Measurements from ENCODE around the gene CUEDC2. TPM values are rescaled to one million over a fixed set of nuclear protein-coding genes. Genes with fewer than 3 reads are reported as not detected.

CUEDC2 gene
- total RNA-seq, 5 donors from 2014 or later (not counting 1 experiment from before 2014, with no cell fraction given): 32.2 to 41.4 (median 37.8) TPM

- Histone ChIP-seq H3K27me3 (replicated peaks in 1 of 2; ENCODE audit: control insufficient read depth in 2 of 2, extremely low read depth in 1 of 2, insufficient read depth in 2 of 2, low read length in 1 of 2) (no peaks in the 10 kb centered on the region), H3K9me3 (no peaks in the 10 kb centered on the region), H3K36me3 (ENCODE audit: control insufficient read depth in 2 of 2, extremely low read depth in 1 of 2, insufficient read depth in 1 of 2, low read length in 1 of 2) (peaks cover 0 to 3% of the 10 kb centered on the region in 2 donors), H3K4me3 (ENCODE audit: control insufficient read depth in 1 of 2, extremely low read depth in 1 of 2, low read length in 1 of 2) (no peak overlapping the region), H3K4me1 (ENCODE audit: control insufficient read depth in 1 of 2, extremely low read depth in 1 of 2, insufficient read depth in 2 of 2, low read length in 2 of 2) (peaks cover 5 to 23% of the 10 kb centered on the region in 2 experiments), H3K27ac (ENCODE audit: low read length) (no peak overlapping the region)
- no peaks in the 10 kb centered on the region for H3K27me3 Mint-ChIP-seq
- DNase-seq (no peak), ATAC-seq (replicated peaks in 1 of 4) (no peak)
- ChIA-PET CTCF (no interaction called here), POLR2A (no interaction called here)
- no peak overlapping the region for H3K27ac Mint-ChIP-seq
- no peaks in the 10 kb centered on the region for H3K36me3 Mint-ChIP-seq
- WGBS (ENCODE audit: insufficient coverage): 86% methylated on average over 10 of the region's 10 CpGs
- H3K4me1 Mint-ChIP-seq: peaks cover 21 to 28% (median 26%) of the 10 kb centered on the region in 3 donors
- H3K9me3 Mint-ChIP-seq: no peaks in the 10 kb centered on the region
- no peak overlapping the region for H3K4me3 Mint-ChIP-seq
These were observed 31.6 kb upstream of the CUEDC2 start for GRCh38 chr10:102463983-102464382.

GRCh38 chr10:102462512-102463054, 30.2 kb upstream of the CUEDC2 start:
- Mint-ChIP-seq H3K36me3 (no peaks in the 10 kb centered on the region), H3K9me3 (no peaks in the 10 kb centered on the region), H3K27me3 (no peaks in the 10 kb centered on the region), H3K27ac (peak overlapping the region in 1 of 2 donors; percentile 10), H3K4me1 (peaks cover 21 to 30% (median 26%) of the 10 kb centered on the region in 3 donors), H3K4me3 (peak overlapping the region; percentile 85 to 95 (median 86))
- 73% methylated on average over 5 of the region's 6 CpGs for WGBS (ENCODE audit: insufficient coverage)
- Histone ChIP-seq H3K27ac (ENCODE audit: low read length) (no peak overlapping the region), H3K36me3 (ENCODE audit: control insufficient read depth in 2 of 2, extremely low read depth in 1 of 2, insufficient read depth in 1 of 2, low read length in 1 of 2) (no peaks in the 10 kb centered on the region), H3K9me3 (no peaks in the 10 kb centered on the region), H3K27me3 (replicated peaks in 1 of 2; ENCODE audit: control insufficient read depth in 2 of 2, extremely low read depth in 1 of 2, insufficient read depth in 2 of 2, low read length in 1 of 2) (no peaks in the 10 kb centered on the region), H3K4me1 (ENCODE audit: control insufficient read depth in 1 of 2, extremely low read depth in 1 of 2, insufficient read depth in 2 of 2, low read length in 2 of 2) (peaks cover 5 to 23% of the 10 kb centered on the region in 2 experiments), H3K4me3 (ENCODE audit: control insufficient read depth in 1 of 2, extremely low read depth in 1 of 2, low read length in 1 of 2) (no peak overlapping the region)
- DNase-seq (no peak), ATAC-seq (replicated peaks in 1 of 4) (no peak)
- ChIA-PET CTCF (interaction anchor here (0.7 to 2.7 kb wide), 4 partner anchors 12 to 40 kb away, joined by 5 to 11 read pairs (median 6); partner anchors contain the start of genes ACTR1A (in 1 of the 2) and C10orf95 (in 1 of the 2)), POLR2A (no interaction called here)

GRCh38 chr10:102461187-102462054, 29.0 kb upstream of the CUEDC2 start:
- POLR2A ChIA-PET: interaction anchor here (0.5 to 1.0 kb wide), 7 partner anchors 12 to 100 kb away, joined by 3 to 8 read pairs (median 3); partner anchors contain the start of genes ACTR1A (in 1 of the 2) and NFKB2 (in 1 of the 2)

GRCh38 chr10:102460836-102461186, 28.4 kb upstream of the CUEDC2 start:
- Histone ChIP-seq H3K36me3 (ENCODE audit: control insufficient read depth in 2 of 2, extremely low read depth in 1 of 2, insufficient read depth in 1 of 2, low read length in 1 of 2) (peaks cover 6% of the 10 kb centered on the region in 2 donors), H3K4me1 (ENCODE audit: control insufficient read depth in 1 of 2, extremely low read depth in 1 of 2, insufficient read depth in 2 of 2, low read length in 2 of 2) (peaks cover 5 to 23% of the 10 kb centered on the region in 2 experiments), H3K27me3 (replicated peaks in 1 of 2; ENCODE audit: control insufficient read depth in 2 of 2, extremely low read depth in 1 of 2, insufficient read depth in 2 of 2, low read length in 1 of 2) (no peaks in the 10 kb centered on the region), H3K27ac (ENCODE audit: low read length) (peak overlapping the region; percentile 4), H3K9me3 (no peaks in the 10 kb centered on the region), H3K4me3 (ENCODE audit: control insufficient read depth in 1 of 2, extremely low read depth in 1 of 2, low read length in 1 of 2) (peak overlapping the region; percentile 55 to 75)
- peaks cover 21 to 32% (median 26%) of the 10 kb centered on the region in 3 donors for H3K4me1 Mint-ChIP-seq
- POLR2A ChIA-PET: interaction anchor here (0.5 to 1.0 kb wide), 5 partner anchors 9 to 42 kb away, joined by 3 to 8 read pairs (median 5); partner anchors contain the start of genes ACTR1A (in 1 of the 2) and C10orf95 (in 1 of the 2)
- DNase-seq: peak in 3 of 35 experiments; percentile 7 to 20 (median 8)
- no peaks in the 10 kb centered on the region for H3K27me3 Mint-ChIP-seq
- peak; percentile 7 to 18 (median 15) for ATAC-seq (replicated peaks in 1 of 4)
- H3K36me3 Mint-ChIP-seq: no peaks in the 10 kb centered on the region
- WGBS (ENCODE audit: insufficient coverage): 20% methylated on average over 8 of the region's 8 CpGs
- H3K9me3 Mint-ChIP-seq: no peaks in the 10 kb centered on the region
- H3K27ac Mint-ChIP-seq: peak overlapping the region; percentile 64 to 80
- CTCF ChIA-PET: interaction anchor here (0.6 to 2.7 kb wide), 5 partner anchors 10 to 231 kb away, joined by 3 to 11 read pairs (median 4); partner anchors contain the start of gene C10orf95 (in 1 of the 2)
- peak overlapping the region; percentile 85 to 95 (median 86) for H3K4me3 Mint-ChIP-seq

More at GRCh38 chr10:102461187-102462054, 29.0 kb upstream of the CUEDC2 start:
- H3K9me3 ChIP-seq: no peaks in the 10 kb centered on the region
- H3K27ac ChIP-seq (ENCODE audit: low read length): peak overlapping the region; percentile 48
- peak overlapping the region; percentile 55 to 75 for H3K4me3 ChIP-seq (ENCODE audit: control insufficient read depth in 1 of 2, extremely low read depth in 1 of 2, low read length in 1 of 2)
- H3K36me3 ChIP-seq (ENCODE audit: control insufficient read depth in 2 of 2, extremely low read depth in 1 of 2, insufficient read depth in 1 of 2, low read length in 1 of 2): peaks cover under 1 to 2% of the 10 kb centered on the region in 2 donors
- Mint-ChIP-seq H3K27ac (peak overlapping the region; percentile 64 to 80), H3K27me3 (no peaks in the 10 kb centered on the region), H3K9me3 (no peaks in the 10 kb centered on the region), H3K4me3 (peak overlapping the region; percentile 85 to 95 (median 86)), H3K4me1 (peaks cover 21 to 32% (median 26%) of the 10 kb centered on the region in 3 donors), H3K36me3 (no peaks in the 10 kb centered on the region)
- CTCF ChIA-PET: interaction anchor here (0.6 to 2.7 kb wide), 12 partner anchors 8 to 232 kb away, joined by 3 to 11 read pairs (median 4); partner anchors contain the start of genes ACTR1A (in 1 of the 2), C10orf95 (in 1 of the 2) and FBXL15 (in 1 of the 2)
- H3K4me1 ChIP-seq (ENCODE audit: control insufficient read depth in 1 of 2, extremely low read depth in 1 of 2, insufficient read depth in 2 of 2, low read length in 2 of 2): peaks cover 5 to 23% of the 10 kb centered on the region in 2 experiments
- H3K27me3 ChIP-seq (replicated peaks in 1 of 2; ENCODE audit: control insufficient read depth in 2 of 2, extremely low read depth in 1 of 2, insufficient read depth in 2 of 2, low read length in 1 of 2): no peaks in the 10 kb centered on the region
- WGBS (ENCODE audit: insufficient coverage): 2% methylated on average over 46 of the region's 54 CpGs
- ATAC-seq (replicated peaks in 1 of 4): peak; percentile 99 to 100 (median 100)
- DNase-seq: peak; percentile 83 to 96 (median 90)

GRCh38 chr10:102458656-102459055, 26.3 kb upstream of the CUEDC2 start:
- Mint-ChIP-seq H3K4me3 (no peak overlapping the region), H3K9me3 (no peaks in the 10 kb centered on the region), H3K36me3 (no peaks in the 10 kb centered on the region), H3K27ac (no peak overlapping the region), H3K4me1 (peaks cover 21 to 33% (median 26%) of the 10 kb centered on the region in 3 donors), H3K27me3 (no peaks in the 10 kb centered on the region)
- no peak for DNase-seq
- Histone ChIP-seq H3K27ac (ENCODE audit: low read length) (no peak overlapping the region), H3K36me3 (ENCODE audit: control insufficient read depth in 2 of 2, extremely low read depth in 1 of 2, insufficient read depth in 1 of 2, low read length in 1 of 2) (peaks cover 6 to 9% of the 10 kb centered on the region in 2 donors), H3K4me3 (ENCODE audit: control insufficient read depth in 1 of 2, extremely low read depth in 1 of 2, low read length in 1 of 2) (no peak overlapping the region), H3K9me3 (no peaks in the 10 kb centered on the region), H3K27me3 (replicated peaks in 1 of 2; ENCODE audit: control insufficient read depth in 2 of 2, extremely low read depth in 1 of 2, insufficient read depth in 2 of 2, low read length in 1 of 2) (no peaks in the 10 kb centered on the region), H3K4me1 (ENCODE audit: control insufficient read depth in 1 of 2, extremely low read depth in 1 of 2, insufficient read depth in 2 of 2, low read length in 2 of 2) (peaks cover 5 to 23% of the 10 kb centered on the region in 2 experiments)
- 80% methylated on average over 1 of the region's 4 CpGs for WGBS (ENCODE audit: insufficient coverage)
- ChIA-PET CTCF (interaction anchor here in 1 of 2 donors (0.7 kb wide), 2 partner anchors 13 to 43 kb away, joined by 3 to 5 read pairs; no protein-coding TSS in a partner anchor), POLR2A (no interaction called here)
- ATAC-seq (replicated peaks in 1 of 4): no peak
